Measurements from ENCODE around the gene TMEM255B. TPM values are rescaled to one million over a fixed set of nuclear protein-coding genes. Genes with fewer than 3 reads are reported as not detected.

The TMEM255B gene
- total and polyA plus RNA-seq, 9 of the 15 experiments (the other 6 are each of a cell fraction or from before 2014, with no cell fraction given): 0.01 to 0.75 (median 0.23) TPM

- TF ChIP-seq ARID3B (CRISPR knock-in tag; IDR thresholded peaks at IDR 0.05; ENCODE audit: borderline replicate concordance) (no peak), ELK1 (CRISPR knock-in tag; IDR thresholded peaks at IDR 0.05) (no peak), SMARCA5 (IDR thresholded peaks at IDR 0.05) (no peak), ILF3 (IDR thresholded peaks at IDR 0.05; ENCODE audit: borderline replicate concordance) (no peak), CHD4 (IDR thresholded peaks at IDR 0.05; ENCODE audit: insufficient read depth, insufficient replicate concordance, low read depth, low read length, poor library complexity, severe bottlenecking) (no peak), FOSL1 (tag; conservative IDR thresholded peaks at IDR 0.05) (no peak), ZNF174 (CRISPR knock-in tag; IDR thresholded peaks at IDR 0.05) (no peak), PHF20 (IDR thresholded peaks at IDR 0.05; ENCODE audit: partially characterized antibody) (no peak)
Observed at GRCh38 chr13:113731192-113732175, 27.5 kb upstream of the TMEM255B start (continued).
